SU-DHL-6 (cell line): ENCODE data around the gene ARL2BP.

Experiments used
- EZH2phosphoT487 ChIP-seq: fragments of 200-600 bp; sonication (generic), shearing (Covaris generic); conservative IDR thresholded peaks from 2 replicates; pipeline ENCODE4 v1.6.1; 2018; ENCODE audit warnings: mild to moderate bottlenecking, antibody characterized with exemption, low read length, moderate library complexity, mixed read lengths
- TF ChIP-seq, protein P1 (sequence below): fragments of 200-600 bp; sonication (generic); IDR thresholded peaks from one replicate; pipeline ENCODE4 v1.5.1; 2017; ENCODE audit warnings: antibody characterized with exemption, mild to moderate bottlenecking, low read length, moderate library complexity; ENCODE audit not compliant: insufficient read depth, poor library complexity, severe bottlenecking

- TF ChIP-seq, protein P1, sequence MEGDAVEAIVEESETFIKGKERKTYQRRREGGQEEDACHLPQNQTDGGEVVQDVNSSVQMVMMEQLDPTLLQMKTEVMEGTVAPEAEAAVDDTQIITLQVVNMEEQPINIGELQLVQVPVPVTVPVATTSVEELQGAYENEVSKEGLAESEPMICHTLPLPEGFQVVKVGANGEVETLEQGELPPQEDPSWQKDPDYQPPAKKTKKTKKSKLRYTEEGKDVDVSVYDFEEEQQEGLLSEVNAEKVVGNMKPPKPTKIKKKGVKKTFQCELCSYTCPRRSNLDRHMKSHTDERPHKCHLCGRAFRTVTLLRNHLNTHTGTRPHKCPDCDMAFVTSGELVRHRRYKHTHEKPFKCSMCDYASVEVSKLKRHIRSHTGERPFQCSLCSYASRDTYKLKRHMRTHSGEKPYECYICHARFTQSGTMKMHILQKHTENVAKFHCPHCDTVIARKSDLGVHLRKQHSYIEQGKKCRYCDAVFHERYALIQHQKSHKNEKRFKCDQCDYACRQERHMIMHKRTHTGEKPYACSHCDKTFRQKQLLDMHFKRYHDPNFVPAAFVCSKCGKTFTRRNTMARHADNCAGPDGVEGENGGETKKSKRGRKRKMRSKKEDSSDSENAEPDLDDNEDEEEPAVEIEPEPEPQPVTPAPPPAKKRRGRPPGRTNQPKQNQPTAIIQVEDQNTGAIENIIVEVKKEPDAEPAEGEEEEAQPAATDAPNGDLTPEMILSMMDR, result no peak
- no peak for TF ChIP-seq EZH2phosphoT487
Observed at GRCh38 chr16:57264381-57264780, 19.3 kb downstream of the ARL2BP start.
